ENCODE data around the gene GPX6.
"Not testable (repeated sequence)": the region's sequence is repeated elsewhere in the genome, so short reads cannot be mapped to it uniquely, and the experiment has no call there.

GPX6 gene

GRCh38 chr6:28480253-28480932 is 35.2 kb downstream of the GPX6 start:
- no peak for DNase-seq

DNA sequence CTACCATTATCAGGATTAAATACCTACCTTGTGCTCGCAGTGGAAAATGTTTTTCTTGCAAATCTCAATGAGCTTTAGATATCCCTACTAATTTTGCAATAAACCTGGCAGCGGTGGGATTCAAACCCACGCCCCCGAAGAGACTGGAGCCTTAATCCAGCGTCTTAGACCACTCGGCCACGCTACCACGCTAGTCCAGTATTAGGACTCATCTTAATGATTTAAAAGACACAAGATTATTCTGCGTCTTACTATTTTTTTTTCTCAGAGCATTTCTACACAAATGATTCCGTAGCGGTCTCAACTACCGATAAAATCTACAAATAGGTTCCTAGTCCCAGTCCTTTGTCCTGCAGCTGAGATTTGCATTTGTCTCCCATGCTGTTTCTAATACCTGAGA is 37.1 kb downstream of the GPX6 start:
- DNase-seq: no peak

DNA sequence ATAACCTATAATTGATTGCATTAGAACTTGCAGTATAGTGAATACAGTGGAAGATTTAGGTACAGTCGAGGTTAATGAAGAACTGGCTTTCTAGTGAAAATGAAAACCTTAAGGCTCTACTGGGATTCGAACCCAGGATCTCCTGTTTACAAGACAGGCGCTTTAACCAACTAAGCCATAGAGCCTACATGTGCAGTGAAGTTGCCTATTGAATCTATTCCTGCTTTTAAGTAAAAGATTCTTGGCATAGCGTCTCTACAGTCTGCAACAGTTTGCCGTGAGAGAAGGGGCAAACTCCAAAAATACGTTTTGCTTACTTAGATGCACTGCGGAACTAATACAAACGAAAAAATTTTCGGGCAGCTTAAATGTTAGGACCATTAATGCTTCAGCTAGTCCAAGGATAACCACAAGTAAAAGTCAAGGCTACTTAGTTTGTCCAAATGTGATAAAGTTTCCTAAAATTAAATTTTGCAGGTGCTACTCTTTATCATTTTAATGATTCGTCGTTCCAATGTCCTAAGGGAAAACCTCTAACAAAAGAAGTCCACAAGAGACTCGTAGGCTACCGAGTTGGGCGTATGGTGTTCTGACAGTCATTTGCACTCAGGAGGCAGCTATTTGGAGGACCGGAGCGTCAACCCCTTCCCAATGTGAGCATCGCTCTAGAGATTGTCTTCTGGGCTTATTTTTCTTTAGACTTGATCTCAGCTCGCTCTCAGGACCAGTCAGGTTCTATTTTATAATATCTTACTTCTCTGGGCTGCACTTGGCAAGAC is 41.0 kb downstream of the GPX6 start:
- peak; percentile 18 for DNase-seq

DNA sequence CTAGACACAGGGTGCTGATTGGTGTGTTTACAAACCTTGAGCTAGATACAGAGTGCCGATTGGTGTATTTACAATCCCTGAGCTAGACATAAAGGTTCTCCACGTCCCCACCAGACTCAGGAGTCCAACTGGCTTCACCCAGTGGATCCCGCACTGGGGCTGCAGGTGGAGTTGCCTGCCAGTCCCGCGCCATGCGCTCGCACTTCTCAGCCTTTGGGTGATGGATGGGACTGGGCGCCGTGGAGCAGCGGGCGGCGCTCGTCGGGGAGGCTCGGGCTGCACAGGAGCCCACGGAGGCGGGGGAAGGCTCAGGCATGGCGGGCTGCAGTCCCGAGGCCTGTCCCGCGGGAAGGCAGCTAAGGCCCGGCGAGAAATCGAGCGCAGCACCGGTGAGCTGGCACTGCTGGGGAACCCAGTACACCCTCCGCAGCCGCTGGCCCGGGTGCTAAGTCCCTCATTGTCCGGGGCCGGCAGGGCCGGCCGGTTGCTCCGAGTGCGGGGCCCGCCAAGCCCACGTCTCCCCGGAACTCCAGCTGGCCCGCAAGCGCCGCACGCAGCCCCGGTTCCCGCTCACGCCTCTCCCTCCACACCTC is 46.3 kb downstream of the GPX6 start:
- DNase-seq: not testable (repeated sequence)

DNA sequence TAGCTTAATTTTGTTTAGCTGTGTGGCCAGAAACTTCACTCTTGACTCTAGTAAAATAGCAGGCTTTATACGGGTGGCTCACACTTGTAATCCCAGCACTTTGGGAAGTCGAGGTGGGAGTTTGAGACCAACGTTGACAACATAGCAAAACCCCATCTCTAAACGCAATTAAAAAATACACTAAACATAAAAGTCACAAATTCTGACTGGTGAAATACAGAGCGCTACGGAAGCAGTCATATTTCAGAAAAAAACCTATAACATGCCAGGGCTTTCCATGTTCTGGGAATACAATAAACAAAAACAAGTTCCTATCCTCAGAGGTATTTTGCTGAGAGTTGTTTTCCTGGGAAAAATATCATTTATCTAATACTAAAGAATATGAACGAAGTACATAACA is 47.5 kb downstream of the GPX6 start:
- no peak for DNase-seq

GRCh38 chr6:28462401-28462800 is 53.2 kb downstream of the GPX6 start:
- no peak for DNase-seq

- no peak for DNase-seq
Observed at GRCh38 chr6:28458568-28458967, 57.0 kb downstream of the GPX6 start.
